ENCODE measurements around the gene STK26.
"Not testable (repeated sequence)": the region's sequence is repeated elsewhere in the genome, so short reads cannot be mapped to it uniquely, and the experiment has no call there.

STK26 gene

DNA sequence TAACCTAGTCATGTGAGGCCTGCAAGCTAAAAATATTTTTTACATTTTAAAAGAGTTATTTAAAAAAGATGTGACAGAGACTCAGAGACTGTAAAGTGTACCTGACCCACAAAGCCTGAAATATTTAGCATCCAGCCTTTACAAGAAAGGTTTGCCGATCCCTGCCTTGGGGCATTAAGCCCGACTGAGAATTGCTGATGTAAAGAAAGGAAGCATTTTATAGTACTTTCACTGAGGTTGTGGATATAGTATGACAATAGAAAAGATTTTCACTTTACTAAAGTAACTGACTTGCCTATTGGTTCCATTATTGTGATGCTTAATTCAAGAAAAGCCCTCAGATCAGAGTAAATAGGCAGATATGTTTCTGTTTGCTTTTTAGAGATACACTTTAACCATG lies 17.0 kb downstream of the STK26 start:
- no peak for DNase-seq

DNA sequence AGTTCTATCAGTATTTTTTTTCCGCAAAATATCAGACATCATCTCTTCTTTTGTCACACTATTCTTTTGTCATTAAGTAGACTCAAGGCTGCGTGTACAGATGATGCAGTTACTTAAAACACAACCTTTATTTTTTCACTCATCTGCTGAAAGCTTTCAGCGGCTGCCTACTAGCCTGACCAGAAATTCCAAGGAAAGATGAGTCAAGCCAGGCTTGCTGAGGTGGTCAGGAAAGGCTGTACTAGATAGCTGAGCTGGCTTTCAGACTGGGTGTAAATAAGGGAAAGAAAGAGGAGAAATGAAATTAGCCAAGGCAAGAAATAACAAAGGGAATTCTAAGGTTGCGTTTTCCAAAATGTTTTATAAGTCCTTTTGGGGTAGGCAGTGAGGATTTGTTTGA lies 17.9 kb downstream of the STK26 start:
- DNase-seq: no peak

DNA sequence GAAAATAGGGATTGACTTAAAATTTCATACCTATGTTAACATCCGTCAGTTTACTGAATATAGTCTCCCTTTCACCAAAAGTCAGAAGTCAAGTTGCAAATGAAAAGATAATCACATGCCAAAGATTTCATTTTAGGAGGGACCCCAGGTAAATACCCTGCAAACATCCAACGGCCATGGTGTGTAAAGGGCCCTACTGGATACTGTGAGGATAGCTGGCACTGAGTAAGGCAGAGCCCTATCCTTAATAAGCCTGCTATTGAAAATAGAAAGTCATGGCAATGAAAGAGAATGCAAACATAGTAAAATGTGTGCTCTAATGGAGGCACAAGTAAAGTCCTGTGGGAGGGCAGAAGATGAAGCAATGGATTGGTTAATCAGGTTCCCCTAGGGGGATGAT lies 20.9 kb downstream of the STK26 start:
- DNase-seq: no peak

- DNase-seq: no peak
Observed at GRCh38 chrX:132044953-132045352, 21.9 kb downstream of the STK26 start.

- DNase-seq: no peak
Observed at GRCh38 chrX:132045456-132045855, 22.4 kb downstream of the STK26 start.

DNA sequence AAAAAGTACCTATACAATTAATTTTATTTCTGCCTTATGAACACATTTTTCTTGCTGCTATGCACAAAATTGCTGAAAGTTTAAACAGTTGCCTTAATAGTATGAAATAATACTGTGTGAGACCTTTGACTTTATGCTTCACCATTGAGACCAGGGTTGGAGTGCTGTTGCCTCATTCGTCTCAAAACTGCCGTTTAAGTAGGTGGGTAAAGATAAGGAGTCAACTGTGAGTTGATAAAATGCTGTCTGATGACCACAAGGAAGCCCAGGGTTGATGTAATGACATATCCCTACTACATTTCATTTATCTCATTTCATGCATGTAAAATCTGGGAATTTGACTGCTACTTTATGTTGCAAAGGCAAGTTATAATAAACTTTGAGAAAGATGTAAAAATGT lies 23.4 kb downstream of the STK26 start:
- DNase-seq: no peak

GRCh38 chrX:132051778-132052177 lies 28.7 kb downstream of the STK26 start:
- DNase-seq: not testable (repeated sequence)

DNA sequence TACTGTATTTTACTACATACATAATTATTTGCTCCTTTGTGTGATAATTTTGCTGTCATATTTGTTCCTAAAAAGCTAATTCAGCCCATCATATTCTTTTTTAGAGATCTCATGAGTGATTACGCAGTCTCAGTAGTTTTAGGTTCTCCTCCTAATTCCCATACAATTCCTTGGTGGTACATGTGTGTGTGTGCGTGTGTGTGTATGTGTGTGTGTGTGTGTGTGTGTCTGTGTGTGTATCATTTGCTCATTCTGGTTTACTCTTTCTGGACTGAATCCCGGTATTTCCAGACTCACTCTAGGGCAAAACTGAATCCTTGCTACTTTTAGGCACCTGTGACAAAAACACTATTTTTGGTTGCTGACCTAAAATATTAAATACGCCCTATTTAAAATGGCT lies 34.9 kb downstream of the STK26 start:
- no peak for DNase-seq

DNA sequence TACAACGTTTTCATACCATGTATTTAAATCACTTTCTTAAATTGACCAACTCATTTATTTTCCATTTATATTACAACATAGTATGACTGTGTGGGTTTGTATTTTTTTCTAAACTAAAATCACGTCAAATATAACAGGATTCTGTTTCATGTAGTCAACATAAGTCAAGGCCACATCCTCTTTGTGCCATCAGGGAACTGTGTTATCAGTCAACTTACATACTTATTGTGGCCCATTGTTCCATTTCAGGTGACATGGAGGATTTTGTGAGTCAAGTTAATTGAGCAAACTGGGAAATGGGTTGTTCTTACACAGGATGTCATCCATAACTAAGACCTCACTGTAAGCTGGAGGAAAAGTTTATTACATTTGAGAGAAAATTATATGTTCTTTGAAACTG lies 35.9 kb downstream of the STK26 start:
- DNase-seq: no peak

DNA sequence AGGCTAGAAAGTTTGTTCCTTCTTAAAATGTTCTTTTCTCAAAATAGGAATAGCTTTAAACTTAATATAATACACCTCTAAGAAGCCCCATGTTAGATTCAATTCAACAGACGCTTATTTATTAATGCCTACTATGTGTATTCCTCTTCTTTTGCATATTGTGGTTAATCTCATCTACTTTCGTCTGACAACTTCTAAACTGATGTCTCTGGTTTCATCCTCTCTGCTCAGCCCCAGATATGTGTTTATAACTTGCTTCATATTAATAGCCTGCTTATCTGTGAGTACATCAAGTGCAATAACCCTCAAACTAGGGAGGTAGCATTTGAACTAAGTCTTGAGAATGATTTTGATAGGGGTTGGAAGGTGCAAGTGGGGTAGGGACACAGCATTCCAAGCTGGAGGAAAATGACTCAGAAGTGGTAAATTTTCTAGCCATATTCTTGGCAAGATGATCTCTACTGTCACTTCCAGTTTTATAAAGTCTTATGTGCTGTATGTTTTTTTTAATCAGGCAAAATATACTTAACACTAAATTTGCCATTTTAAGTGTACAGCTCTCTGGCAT lies 37.0 kb downstream of the STK26 start:
- DNase-seq: no peak

- DNase-seq: no peak
Observed at GRCh38 chrX:132063334-132063733, 40.2 kb downstream of the STK26 start.

GRCh38 chrX:132063862-132064261 lies 40.8 kb downstream of the STK26 start:
- peak; percentile 4 for DNase-seq

GRCh38 chrX:132068405-132068804 lies 45.3 kb downstream of the STK26 start:
- DNase-seq: no peak

- peak; percentile 3 for DNase-seq
Observed at GRCh38 chrX:132071254-132071653, 48.2 kb downstream of the STK26 start.

DNA sequence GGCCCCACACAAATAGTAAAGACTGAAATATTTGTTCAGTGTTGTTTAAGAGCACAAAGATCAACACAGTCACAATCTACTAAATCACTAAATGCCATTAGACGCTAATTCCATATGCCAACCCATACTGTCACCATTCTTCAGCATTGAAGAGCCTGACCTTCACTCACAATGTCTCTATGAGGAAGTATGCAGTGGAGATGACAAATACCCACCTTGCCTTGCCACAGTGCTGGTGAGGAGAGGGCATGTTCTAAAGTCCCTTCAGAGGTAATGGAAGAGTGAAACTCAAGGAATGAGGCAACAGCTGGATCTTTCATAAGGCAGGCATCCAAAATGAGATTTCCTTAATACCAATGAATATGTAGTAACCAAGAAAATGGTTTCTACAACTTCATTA lies 54.3 kb downstream of the STK26 start:
- DNase-seq: no peak

DNA sequence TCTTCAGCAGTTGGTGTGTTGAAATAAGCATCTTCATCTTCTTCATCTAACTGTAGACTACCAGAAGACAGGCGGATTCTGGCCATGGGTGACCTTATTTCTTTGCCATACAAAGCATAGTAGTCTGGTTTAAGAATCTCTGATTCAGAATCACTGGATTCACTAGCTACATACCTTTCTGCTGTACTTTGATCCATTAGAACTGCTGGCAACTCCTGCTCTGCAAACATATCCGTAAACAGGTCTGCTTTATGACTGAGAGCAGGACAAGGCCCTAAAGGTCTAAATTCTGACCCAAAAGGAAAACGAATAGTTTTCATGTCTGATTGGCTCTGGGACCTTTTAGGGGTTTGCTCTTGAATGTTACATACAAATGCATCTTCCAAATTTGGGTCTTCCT lies 54.8 kb downstream of the STK26 start:
- DNase-seq: no peak

DNA sequence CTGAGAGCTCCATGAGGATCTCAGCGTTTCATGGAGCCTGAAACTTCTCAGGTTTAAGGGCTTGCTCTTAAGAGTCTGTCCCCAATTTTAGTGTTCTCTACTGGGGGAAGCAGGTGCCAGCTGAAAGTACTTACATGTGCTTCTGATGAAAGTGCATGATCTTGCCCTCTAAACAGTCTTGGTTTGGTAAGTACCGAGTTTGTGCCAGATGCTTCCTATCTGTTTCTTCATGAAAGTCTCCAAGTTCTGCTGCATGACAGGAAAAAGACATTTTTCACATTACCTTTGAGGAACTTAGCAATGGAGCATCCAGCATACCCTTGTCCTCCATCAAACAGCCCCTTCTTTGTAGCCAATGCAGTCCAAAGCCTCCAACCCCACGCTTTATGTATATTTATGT lies 62.7 kb downstream of the STK26 start:
- no peak for DNase-seq

DNA sequence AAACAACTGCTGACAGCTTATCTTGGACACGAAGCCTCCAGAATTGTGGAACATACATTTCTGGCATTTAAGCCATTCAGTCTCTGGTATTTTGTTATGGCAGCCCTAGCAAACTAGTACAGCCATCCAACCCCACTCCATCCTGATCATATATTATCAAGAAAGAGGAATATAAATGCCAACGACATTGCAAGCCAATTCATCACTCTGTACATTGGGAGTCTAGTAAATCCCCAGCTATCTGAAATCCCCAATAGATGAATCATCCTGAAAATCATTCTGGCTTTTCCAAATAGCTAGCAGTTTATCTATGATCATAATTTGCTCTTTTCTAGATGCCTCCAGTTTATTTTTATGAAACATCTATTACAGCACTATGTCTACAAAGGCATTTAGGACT lies 63.6 kb downstream of the STK26 start:
- DNase-seq: no peak

DNA sequence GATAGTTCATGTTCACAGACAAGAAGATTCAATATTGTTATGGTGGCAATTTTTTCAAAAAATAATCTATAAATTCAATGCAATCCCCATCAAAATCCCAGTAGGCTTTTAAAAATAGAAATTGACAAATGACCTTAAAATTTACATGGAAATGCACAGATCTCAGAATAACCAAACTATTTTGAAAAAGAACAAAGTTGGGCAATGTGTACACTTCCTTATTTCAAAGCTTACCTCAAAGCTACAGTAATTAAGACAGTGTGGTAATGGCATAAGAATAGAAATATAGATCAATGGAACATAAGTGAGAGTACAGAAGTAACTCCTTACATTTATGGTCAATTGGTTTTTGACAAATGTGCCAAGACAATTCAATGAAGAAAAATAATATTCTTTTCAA lies 65.8 kb downstream of the STK26 start:
- no peak for DNase-seq

GRCh38 chrX:132090403-132091159 lies 67.5 kb downstream of the STK26 start:
- no peak for DNase-seq

DNA sequence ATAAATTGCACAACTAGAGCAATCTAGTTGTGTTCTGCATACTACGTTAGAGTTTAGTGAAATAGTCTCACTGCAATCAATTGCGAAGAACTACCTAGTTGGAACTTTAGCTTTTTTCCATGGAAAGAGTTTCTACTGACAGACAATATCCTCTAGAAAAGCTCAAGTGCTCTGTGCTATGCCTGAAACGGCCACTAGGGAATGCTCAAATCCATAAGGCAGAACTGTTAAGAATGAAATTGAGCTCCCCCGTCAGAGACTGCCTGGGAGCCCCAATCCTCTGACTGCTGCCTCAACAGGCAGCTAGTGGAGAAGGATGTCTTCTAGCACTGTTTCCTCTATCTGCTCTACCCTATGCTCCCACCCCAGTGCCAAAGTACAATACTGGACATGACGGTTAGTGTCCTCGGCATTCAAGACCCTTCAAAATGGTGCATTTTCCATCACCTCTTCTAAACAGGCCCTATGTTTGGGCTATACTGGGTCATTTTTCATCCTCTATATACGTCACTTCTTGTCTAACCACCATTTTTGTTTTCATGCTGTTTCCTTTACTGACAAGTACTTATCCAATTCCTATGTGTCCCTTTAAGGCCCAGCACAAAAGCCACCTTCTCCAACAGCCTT lies 69.5 kb downstream of the STK26 start:
- peak; percentile 74 for DNase-seq

- peak; percentile 63 for DNase-seq
Observed at GRCh38 chrX:132093239-132093860, 70.2 kb downstream of the STK26 start.

DNA sequence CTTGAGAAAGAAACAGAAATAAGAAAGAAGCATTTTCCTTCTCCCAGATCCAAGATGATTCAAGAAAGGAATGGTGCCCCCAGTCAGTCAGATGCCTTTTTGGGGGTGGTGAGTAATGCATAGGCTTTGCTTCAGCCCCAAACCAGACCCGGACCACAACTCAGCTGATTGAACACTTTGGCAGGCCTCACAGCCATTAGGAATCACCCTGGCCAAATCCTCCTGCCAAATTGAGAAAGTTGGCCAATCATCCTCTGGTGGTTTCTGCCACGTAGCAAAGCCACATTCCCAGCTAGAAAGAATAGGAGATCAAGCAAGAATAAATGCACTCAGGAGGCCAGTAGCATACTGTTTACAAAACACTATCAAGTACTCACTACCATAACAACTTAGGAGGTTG lies 71.1 kb downstream of the STK26 start:
- no peak for DNase-seq

DNA sequence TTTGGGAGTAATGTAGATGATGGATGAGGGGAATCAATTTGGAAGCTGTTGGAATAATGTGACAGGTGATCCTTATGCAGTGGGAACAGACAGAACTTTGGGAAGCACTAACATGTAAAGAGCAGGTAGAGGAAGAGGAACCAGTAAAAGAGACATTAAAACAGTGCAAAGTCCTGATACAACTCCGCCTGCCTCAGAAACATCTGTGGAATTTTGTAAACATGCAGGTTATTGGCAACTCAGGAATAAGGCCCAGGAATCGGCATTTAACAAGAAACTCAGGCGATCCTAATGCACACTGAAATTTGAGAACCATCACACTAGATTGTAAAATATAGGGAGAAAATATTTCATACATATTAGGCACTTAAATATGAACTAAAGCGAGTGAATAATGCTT lies 75.6 kb downstream of the STK26 start:
- DNase-seq: not testable (repeated sequence)

Data from NCI-H69 (cell line).